K562 (cell line): ENCODE data around the gene EBI3. TPM values are rescaled to one million over a fixed set of nuclear protein-coding genes. Genes with fewer than 3 reads are reported as not detected.
A peak's percentile ranks its signal among the peaks of the same experiment; 100 is the strongest.

Experiments used
- ARID3A ChIP-seq: IDR thresholded peaks from 2 replicates; pipeline ENCODE4 v1.6.1; 2012; ENCODE audit warnings: low read depth, low read length, improper control_type of control experiment, borderline replicate concordance
- BDP1 ChIP-seq: IDR thresholded peaks from 3 replicates; pipeline ENCODE4 v1.6.1; 2011; ENCODE audit not compliant: insufficient read length, insufficient read depth
- CAMTA2 ChIP-seq: fragments of 250-450 bp; sonication (Bioruptor Pico); conservative IDR thresholded peaks from 2 replicates; pipeline ENCODE4 v1.5.1; 2022
- CTCFL ChIP-seq: IDR thresholded peaks from 2 replicates; pipeline ENCODE4 v1.6.1; 2011; ENCODE audit warnings: borderline replicate concordance, low read depth, mild to moderate bottlenecking, moderate library complexity, low read length; ENCODE audit not compliant: insufficient read depth, poor library complexity, severe bottlenecking
- FUS ChIP-seq: fragments of 200-400 bp; formaldehyde crosslinking; optimal IDR thresholded peaks from 2 replicates; pipeline ENCODE3; 2017; ENCODE audit warnings: low read depth, low read length
- HDAC3 ChIP-seq: fragments of 450-650 bp; IDR thresholded peaks from 2 replicates; pipeline ENCODE4 v1.6.1; 2018; ENCODE audit warnings: borderline replicate concordance, mild to moderate bottlenecking, moderate library complexity; ENCODE audit not compliant: partially characterized antibody
- IFI16 ChIP-seq: fragments of 250-450 bp; sonication (Bioruptor Pico); IDR thresholded peaks from 2 replicates; pipeline ENCODE4 v2.1.2; 2022; ENCODE audit warnings: mild to moderate bottlenecking, inconsistent platforms
- ILF3 ChIP-seq: fragments of 450-650 bp; IDR thresholded peaks from 2 replicates; pipeline ENCODE4 v1.6.1; 2018; ENCODE audit warnings: antibody characterized with exemption, mild to moderate bottlenecking, moderate library complexity, borderline replicate concordance
- MXD1 ChIP-seq: fragments of 250-450 bp; sonication (Bioruptor Pico); IDR thresholded peaks from 2 replicates; pipeline ENCODE4 v1.8.0; 2021; ENCODE audit warnings: borderline replicate concordance, mild to moderate bottlenecking, moderate library complexity; ENCODE audit not compliant: poor library complexity, severe bottlenecking
- SAP30 ChIP-seq: fragments of 200-600 bp; sonication (generic); IDR thresholded peaks from 2 replicates; pipeline ENCODE4 v1.6.1; 2012; ENCODE audit warnings: borderline replicate concordance, low read depth, mild to moderate bottlenecking, moderate library complexity, low read length, control low read depth, inconsistent platforms; ENCODE audit not compliant: insufficient read depth, poor library complexity, severe bottlenecking
- SRF ChIP-seq, 2 experiments: fragments of 250-450, 450-650 bp in 1 of 2; sonication (Bioruptor Pico) in 1 of 2; sonication (generic) in 1 of 2; formaldehyde crosslinking; IDR thresholded peaks; 2 replicates each; pipeline versions ENCODE4 v1.5.0 to v1.5.1; 2020 to 2022; ENCODE audit warnings: mild to moderate bottlenecking in 1 of 2, missing genetic modification reagents in 1 of 2
- TBL1XR1 ChIP-seq, 2 experiments: IDR thresholded peaks; 2 replicates each; pipeline ENCODE4 v1.6.1; 2012; ENCODE audit warnings: improper control_type of control experiment in 2 of 2, low read length in 2 of 2, mild to moderate bottlenecking in 1 of 2
- TFE3 ChIP-seq: fragments of 450-650 bp; formaldehyde crosslinking; IDR thresholded peaks from 2 replicates; pipeline ENCODE4 v1.4.0; 2020; ENCODE audit warnings: mild to moderate bottlenecking, mixed read lengths
- TGIF2 ChIP-seq: sonication (generic); formaldehyde crosslinking; IDR thresholded peaks from 2 replicates; pipeline ENCODE4 v1.8.1; 2022; ENCODE audit warnings: mild to moderate bottlenecking, missing genetic modification reagents, moderate library complexity
- ZKSCAN8 ChIP-seq: fragments of 200-800 bp; sonication (Bioruptor generic); IDR thresholded peaks from 2 replicates; pipeline ENCODE4 v1.6.1; 2016; ENCODE audit warnings: missing genetic modification characterization, missing compliant biosample characterization
- ZNF165 ChIP-seq: fragments of 250-450 bp; sonication (Bioruptor Pico); IDR thresholded peaks from 2 replicates; pipeline ENCODE4 v1.4.0; 2020; ENCODE audit warnings: borderline replicate concordance
- ZNF280B ChIP-seq: fragments of 250-450 bp; sonication (Bioruptor Pico); IDR thresholded peaks from 2 replicates; pipeline ENCODE4 v1.5.1; 2021; ENCODE audit warnings: mild to moderate bottlenecking
- ZNF76 ChIP-seq: fragments of 250-450 bp; sonication (Bioruptor Pico); IDR thresholded peaks from 2 replicates; pipeline ENCODE4 v1.4.0; 2020; ENCODE audit warnings: mild to moderate bottlenecking, moderate library complexity, borderline replicate concordance
- polyA plus RNA-seq, 8 experiments: library from polyadenylated mRNA; depleted of rRNA in 4 of 8; stranded (reverse) in 5 of 8; unstranded in 3 of 8; fragments of >200 nt; fragmentation: Nextera tagmentation in 2 of 8; fragmentation: Illumina TruSeq in 1 of 8; extraction: Ambion mirVana in 2 of 8; extraction: Trizol in 1 of 8; gene quantifications; 2 replicates each; pipeline versions ENCODE4 v1.2.1 to v1.2.3, GENCODE V29; 2011 to 2014; ENCODE audit warnings: inconsistent platforms in 1 of 8, missing spikeins in 1 of 8
- total RNA-seq, 7 experiments: library from RNA; depleted of rRNA in 6 of 7; stranded (reverse); fragments of >200 nt in 6 of 7; fragmentation: Illumina TruSeq in 2 of 7; extraction: Trizol in 2 of 7; gene quantifications; 2 replicates each; pipeline versions ENCODE4 v1.2.1 to v1.2.3, GENCODE V29; 2011 to 2021; ENCODE audit warnings: low replicate concordance in 1 of 7

EBI3 gene
- total and polyA plus RNA-seq, 9 of the 15 experiments (the other 6 are each of a cell fraction or from before 2014, with no cell fraction given), result 0.08 to 0.35 (median 0.22) TPM; not detected in 6

GRCh38 chr19:4246767-4247593 is 17.7 kb downstream of the EBI3 start, which contains the start of gene YJU2 (continued):
- TF ChIP-seq CTCFL (peak; percentile 69), ZNF280B (no peak), TGIF2 (no peak), SRF (CRISPR knock-in tag; IDR thresholded peaks at IDR 0.05) (peak in 1 of 2 experiments; percentile 34; a peak in 2 of 4 replicates), BDP1 (no peak), IFI16 (CRISPR knock-in tag) (no peak), TFE3 (no peak), ZNF165 (no peak), ZKSCAN8 (CRISPR knock-in tag) (no peak), FUS (no peak), SAP30 (peak; percentile 79), TBL1XR1 (IDR thresholded peaks at IDR 0.05; ENCODE audit: low read length in 2 of 2) (peak in 1 of 2 experiments; percentile 64; a peak in 2 of 4 replicates), ZNF76 (CRISPR knock-in tag) (peak; percentile 27; the same call in 1 of the 2 replicates), ARID3A (no peak), CAMTA2 (CRISPR knock-in tag) (no peak), ILF3 (no peak), HDAC3 (no peak), MXD1 (CRISPR knock-in tag) (no peak)
